SKM-1 (cell line): ENCODE measurements around the gene LYST.
"Not testable (repeated sequence)": the region's sequence is repeated elsewhere in the genome, so short reads cannot be mapped to it uniquely, and the experiment has no call there.

Experiments used
- DNase-seq: peaks from one replicate; lab custom pipeline; 2025; ENCODE audit not compliant: unreplicated experiment; lab: John Stamatoyannopoulos, UW

Gene LYST

GRCh38 chr1:235866205-235866912, at the start of gene LYST:
Gene LYST (minus strand): TSS chr1:235866906. CDS start chr1:235830417, 36,489 bp downstream.
- DNase-seq = no peak

GRCh38 chr1:235915489-235915888, 48.8 kb upstream of the LYST start:
- not testable (repeated sequence) for DNase-seq

DNA sequence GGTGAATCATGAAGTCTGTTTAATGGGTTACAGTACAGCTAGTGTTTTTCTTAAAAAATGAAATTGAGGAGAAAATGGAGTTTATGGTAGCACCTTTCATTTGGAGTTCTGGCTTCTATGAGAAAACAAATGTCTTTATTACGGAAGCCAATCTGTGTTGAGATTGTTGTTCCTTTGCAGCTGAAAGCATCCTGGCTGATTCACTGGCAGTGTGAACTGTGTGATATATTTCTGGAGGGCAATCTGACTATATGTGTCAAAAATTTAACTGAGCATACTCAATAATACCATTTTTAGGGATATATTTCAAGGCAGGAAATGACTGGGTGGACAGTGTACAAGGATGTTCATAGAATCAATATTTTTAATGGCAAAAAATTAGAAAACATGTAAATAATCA, 46.6 kb upstream of the LYST start:
- DNase-seq = no peak

GRCh38 chr1:235911876-235912275, 45.2 kb upstream of the LYST start:
- DNase-seq = no peak

GRCh38 chr1:235911300-235911662, 44.6 kb upstream of the LYST start:
- no peak for DNase-seq

DNA sequence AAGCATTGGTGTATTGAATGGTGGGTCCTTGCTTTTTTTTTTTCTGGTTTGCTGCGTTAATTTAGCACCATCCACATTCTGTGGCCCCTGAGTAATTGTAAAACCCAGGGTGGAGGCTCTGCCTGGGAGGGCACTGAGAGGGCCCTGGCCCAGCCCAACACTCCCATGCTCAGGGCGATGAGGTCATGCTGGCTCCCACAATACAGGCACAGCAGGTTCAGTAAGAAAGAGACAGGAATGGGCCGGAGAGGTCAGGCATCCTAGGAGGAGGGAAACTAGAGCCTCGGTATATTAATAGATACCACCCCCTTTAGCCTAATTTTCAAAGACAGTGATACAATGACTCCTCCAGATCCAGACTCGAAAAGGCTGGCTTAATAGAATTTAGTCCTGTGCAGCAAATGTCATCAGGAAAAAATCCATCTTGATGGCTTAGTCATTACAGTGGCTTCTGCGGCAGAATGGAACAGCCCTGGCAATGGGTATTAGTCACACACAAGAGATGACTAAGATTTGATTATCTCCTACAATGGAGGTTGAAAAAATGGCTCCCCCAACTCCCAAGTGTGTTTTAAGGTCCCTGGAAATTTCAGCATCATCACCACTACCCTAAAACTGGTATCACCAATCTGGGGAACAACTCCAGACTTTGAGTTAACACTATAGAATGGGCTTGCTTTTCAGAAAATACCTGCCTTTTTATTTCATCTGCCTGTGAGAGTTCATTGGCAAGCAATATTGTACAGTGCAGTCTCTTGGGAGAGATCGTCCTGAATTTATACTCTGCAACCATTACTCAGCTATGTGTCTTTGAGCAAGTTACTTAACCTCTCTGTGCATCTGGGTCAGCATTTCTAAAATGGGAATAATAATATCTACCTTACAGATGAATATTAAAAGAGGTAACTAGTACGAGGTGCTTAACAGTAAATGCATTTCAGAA, 43.9 kb upstream of the LYST start:
- no peak for DNase-seq

DNA sequence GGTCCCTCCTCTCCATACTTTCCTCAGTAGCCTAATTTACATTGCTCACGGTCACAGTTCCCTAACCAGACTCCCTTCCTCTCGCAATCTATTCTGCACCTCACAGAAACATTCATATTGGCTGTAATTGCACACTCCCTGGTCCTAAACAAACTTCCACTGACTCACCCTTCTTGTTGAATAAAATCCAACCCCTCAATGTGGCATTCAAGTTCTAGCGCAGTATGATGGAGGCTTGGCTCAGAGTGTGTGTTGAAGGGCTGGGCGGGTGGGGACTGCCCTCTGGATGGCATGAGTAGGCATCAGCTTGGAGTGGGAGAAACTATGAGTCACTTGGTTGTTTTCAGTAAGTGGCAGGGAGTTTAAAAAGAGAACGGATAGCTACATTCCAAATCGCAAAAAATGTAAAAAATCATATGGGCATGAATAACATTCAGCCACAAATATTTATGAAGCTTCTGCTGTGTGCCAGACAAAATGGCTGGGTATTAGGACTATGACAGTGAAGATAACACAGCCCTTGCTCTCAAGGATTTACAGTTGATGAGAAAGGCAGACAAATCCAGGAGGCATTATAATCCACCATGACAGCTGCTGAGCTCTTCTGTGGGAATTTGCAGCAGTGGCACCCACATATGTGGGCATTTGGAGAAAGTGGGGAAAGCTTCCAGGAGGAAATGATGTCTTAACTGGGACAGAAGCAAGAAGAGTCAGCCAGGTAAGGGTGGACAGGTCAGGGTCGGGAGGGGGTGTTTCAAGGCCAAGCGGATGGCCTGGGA, 42.2 kb upstream of the LYST start:
- no peak for DNase-seq

DNA sequence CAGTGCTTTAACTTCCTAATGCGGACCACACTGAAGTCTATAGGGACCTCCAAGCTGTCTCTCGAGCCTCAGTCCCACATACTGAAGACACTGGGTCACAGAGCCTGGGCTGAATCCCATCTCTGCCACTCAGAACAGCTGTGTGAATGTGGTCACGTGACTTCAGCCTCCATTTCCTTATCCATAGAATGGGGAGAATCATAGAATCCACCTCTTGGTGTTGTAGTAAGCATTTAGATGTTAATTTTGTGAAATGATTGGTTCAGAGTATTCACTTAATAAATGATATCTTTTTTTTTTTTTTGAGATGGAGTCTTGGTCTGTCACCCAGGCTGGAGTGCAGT, 41.2 kb upstream of the LYST start:
- DNase-seq = no peak

GRCh38 chr1:235907187-235907896, 40.6 kb upstream of the LYST start:
- DNase-seq = no peak

DNA sequence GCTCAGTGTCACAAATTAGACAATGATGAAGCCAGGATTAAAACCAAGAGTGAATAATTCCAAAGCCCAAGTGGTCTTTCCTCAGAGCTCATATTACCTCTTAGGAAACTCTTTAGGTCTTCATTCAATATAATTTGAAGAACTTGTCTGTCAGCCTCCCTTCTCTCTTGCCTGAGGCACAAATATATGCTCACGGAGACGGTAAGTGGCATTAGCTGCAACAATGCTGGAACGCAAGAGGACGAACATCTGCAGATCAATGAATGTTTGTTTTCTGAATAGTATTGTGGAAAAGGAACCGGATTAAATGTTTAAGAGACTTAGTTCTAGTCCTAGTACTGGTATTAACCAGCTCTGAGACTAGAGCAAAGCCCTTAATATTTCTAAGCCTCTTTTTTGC, 39.7 kb upstream of the LYST start:
- DNase-seq = no peak

DNA sequence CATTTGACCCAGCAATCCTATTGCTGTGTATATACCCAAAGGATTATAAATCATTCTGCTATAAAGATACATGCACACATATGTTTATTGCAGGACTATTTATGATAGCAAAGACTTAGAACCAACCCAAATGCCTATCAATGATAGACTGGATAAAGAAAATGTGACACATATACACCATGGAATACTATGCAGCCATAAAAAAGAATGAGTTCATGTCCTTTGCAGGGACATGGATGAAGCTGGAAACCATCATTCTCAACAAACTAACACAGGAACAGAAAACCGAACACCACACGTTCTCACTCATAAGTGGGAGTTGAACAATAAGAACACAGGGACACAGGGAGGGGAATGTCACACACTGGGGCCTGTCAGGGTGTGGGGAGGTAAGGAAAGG, 37.1 kb upstream of the LYST start:
- DNase-seq = not testable (repeated sequence)

GRCh38 chr1:235902677-235903542, 36.2 kb upstream of the LYST start:
- DNase-seq = no peak

GRCh38 chr1:235901461-235901860, 34.8 kb upstream of the LYST start:
- no peak for DNase-seq

- no peak for DNase-seq
Measured at GRCh38 chr1:235898126-235898525, 31.4 kb upstream of the LYST start.

- DNase-seq = no peak
Measured at GRCh38 chr1:235893840-235894239, 27.1 kb upstream of the LYST start.

DNA sequence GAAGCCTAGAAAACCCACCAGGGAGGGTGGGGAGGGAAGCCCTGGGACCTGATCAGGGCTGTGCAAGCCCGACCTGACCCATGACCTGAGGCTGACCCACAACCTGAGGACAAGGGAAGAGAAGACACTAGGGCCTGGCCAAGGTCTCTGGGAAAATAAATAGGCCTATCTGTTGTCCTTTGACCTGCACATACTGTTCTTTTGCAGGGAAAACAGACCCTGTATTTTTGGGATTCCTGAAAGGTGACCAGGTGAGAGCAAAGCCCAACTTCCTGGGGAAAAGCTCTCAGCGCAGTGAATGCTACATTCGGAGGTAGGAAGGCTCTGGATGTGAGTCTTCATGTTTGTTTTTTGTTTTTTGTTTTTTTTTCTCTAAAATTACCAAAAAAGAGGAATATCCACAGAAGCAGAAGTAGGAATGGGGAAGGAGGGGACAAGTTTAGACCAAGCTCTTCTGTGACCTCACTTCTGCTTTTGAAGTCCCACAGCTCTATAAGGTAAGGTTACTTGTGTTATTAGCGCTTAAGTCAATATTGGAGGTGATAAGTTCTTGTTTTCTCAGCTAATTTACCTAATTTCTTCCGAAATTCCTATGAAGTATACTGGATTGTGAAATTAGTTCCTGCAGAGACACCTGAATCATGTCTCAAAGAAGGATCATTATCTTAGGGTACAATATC, 26.2 kb upstream of the LYST start:
- peak; percentile 100 for DNase-seq

- DNase-seq = no peak
Measured at GRCh38 chr1:235892202-235892601, 25.5 kb upstream of the LYST start.

- no peak for DNase-seq
Measured at GRCh38 chr1:235888119-235888643, 21.5 kb upstream of the LYST start.

- no peak for DNase-seq
Measured at GRCh38 chr1:235887676-235888075, 21.0 kb upstream of the LYST start.
